DND-41 (cell line): ENCODE measurements around the gene PIAS1.
A peak's percentile ranks its signal among the peaks of the same experiment; 100 is the strongest.

Experiments used
- ATAC-seq: fragments of 200-7000 bp; cut with Tn5 transposase; 3 replicates; pipeline ENCODE4 v1.9.1; 2021; ENCODE audit warnings: low read depth; ENCODE audit not compliant: insufficient read depth
- DNase-seq: peaks from one replicate; pipeline ENCODE4 v3.0.0-alpha.2; 2020
- H2AFZ ChIP-seq: 2 replicates; pipeline ENCODE4 v1.6.0; 2012; ENCODE audit warnings: low read depth, low read length
- H3K27ac ChIP-seq: 2 replicates; pipeline ENCODE4 v1.5.1; 2012; ENCODE audit warnings: low read length, inconsistent platforms
- H3K27me3 ChIP-seq: fragments of 200-600 bp; sonication (generic); 2 replicates; pipeline ENCODE4 v1.6.0; 2012; ENCODE audit warnings: low read length, mild to moderate bottlenecking, inconsistent platforms; ENCODE audit not compliant: insufficient read depth, poor library complexity
- H3K36me3 ChIP-seq: 2 replicates; pipeline ENCODE4 v1.5.1; 2012; ENCODE audit warnings: low read length, inconsistent platforms; ENCODE audit not compliant: insufficient read depth
- H3K4me1 ChIP-seq: 2 replicates; pipeline ENCODE4 v1.5.1; 2012; ENCODE audit warnings: mild to moderate bottlenecking, low read length; ENCODE audit not compliant: insufficient read depth
- H3K4me2 ChIP-seq: 2 replicates; pipeline ENCODE4 v1.6.0; 2012; ENCODE audit warnings: mild to moderate bottlenecking, moderate library complexity, low read length, inconsistent platforms; ENCODE audit not compliant: insufficient read depth
- H3K4me3 ChIP-seq, 2 experiments: fragments of 200-600 bp in 1 of 2; shearing (Covaris generic) in 1 of 2; 2 replicates each; pipeline ENCODE4 v1.5.1; 2012 to 2016; ENCODE audit warnings: inconsistent platforms in 2 of 2, low read length in 2 of 2, mild to moderate bottlenecking in 2 of 2, low read depth in 1 of 2, moderate library complexity in 1 of 2
- H3K79me2 ChIP-seq: 2 replicates; pipeline ENCODE4 v1.6.0; 2012; ENCODE audit warnings: low read length, inconsistent platforms; ENCODE audit not compliant: insufficient read depth
- H3K9ac ChIP-seq: 2 replicates; pipeline ENCODE4 v1.6.0; 2012; ENCODE audit warnings: low read depth, mild to moderate bottlenecking, inconsistent platforms, low read length, moderate library complexity
- H3K9me3 ChIP-seq: 2 replicates; pipeline ENCODE4 v1.5.1; 2012; ENCODE audit warnings: low read length, moderate library complexity, mild to moderate bottlenecking, inconsistent platforms; ENCODE audit not compliant: insufficient read depth, severe bottlenecking
- H4K20me1 ChIP-seq: 2 replicates; pipeline ENCODE4 v1.6.0; 2012; ENCODE audit warnings: low read length; ENCODE audit not compliant: insufficient read depth
- EZH2 ChIP-seq: IDR thresholded peaks from 3 replicates; pipeline ENCODE4 v1.6.1; 2012; ENCODE audit warnings: borderline replicate concordance, low read depth, mild to moderate bottlenecking, moderate library complexity, low read length, inconsistent platforms; ENCODE audit not compliant: severe bottlenecking
- TF ChIP-seq, protein P1 (sequence below): IDR thresholded peaks from 2 replicates; pipeline ENCODE4 v1.5.1; 2012; ENCODE audit warnings: borderline replicate concordance, low read length, moderate library complexity, mild to moderate bottlenecking; ENCODE audit not compliant: poor library complexity, severe bottlenecking; ENCODE audit errors: extremely low read depth

The PIAS1 gene

DNA sequence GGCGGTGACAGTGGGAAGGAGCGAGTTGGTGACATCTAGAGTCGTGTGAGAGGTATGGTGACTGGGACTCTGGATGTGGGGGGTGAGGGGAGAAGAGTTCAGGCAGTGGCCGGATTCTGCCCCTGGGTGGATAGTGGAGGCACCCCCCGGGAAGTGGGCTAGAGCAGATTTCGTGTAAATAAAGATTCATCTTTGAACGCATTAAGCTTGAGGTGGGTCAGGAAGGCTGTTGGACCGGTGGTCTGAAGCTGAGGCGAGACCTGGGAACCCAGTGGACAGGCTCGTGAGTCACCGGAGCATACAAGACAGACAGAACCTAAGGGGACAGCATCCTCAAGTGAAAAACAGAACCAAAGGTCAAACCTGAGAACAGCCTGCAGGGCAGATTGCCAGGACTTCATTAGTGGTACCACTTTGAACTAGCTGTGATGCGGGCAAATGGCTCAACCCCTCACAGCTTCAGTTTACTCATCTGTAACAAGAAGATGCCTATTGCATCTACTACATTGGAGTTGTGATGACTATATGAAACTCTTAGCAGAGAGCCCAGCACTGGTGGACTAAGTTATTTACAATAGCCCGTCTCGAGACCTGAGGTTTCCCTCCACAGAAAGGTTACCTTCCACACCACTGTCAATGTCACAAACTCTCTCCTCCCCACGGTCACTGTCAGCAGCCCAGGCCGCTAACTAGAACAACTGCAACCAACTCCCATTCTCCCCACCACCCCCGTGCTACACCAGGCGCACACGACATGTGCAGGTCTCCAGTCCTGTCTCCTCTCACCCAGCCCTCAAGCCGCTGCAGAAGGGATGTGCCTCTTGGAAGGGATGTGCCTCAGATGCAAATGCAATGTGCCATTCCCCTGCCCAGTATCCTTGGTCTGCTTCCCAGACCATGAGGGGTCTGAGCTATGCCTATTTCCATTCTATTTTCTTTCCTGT, 176.3 kb downstream of the PIAS1 start:
- H3K4me1 ChIP-seq, result peaks cover 42% of the 10 kb centered on the region
- peak overlapping the region; percentile 86 for H2AFZ ChIP-seq
- no peak for TF ChIP-seq EZH2
- TF ChIP-seq, protein P1, sequence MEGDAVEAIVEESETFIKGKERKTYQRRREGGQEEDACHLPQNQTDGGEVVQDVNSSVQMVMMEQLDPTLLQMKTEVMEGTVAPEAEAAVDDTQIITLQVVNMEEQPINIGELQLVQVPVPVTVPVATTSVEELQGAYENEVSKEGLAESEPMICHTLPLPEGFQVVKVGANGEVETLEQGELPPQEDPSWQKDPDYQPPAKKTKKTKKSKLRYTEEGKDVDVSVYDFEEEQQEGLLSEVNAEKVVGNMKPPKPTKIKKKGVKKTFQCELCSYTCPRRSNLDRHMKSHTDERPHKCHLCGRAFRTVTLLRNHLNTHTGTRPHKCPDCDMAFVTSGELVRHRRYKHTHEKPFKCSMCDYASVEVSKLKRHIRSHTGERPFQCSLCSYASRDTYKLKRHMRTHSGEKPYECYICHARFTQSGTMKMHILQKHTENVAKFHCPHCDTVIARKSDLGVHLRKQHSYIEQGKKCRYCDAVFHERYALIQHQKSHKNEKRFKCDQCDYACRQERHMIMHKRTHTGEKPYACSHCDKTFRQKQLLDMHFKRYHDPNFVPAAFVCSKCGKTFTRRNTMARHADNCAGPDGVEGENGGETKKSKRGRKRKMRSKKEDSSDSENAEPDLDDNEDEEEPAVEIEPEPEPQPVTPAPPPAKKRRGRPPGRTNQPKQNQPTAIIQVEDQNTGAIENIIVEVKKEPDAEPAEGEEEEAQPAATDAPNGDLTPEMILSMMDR, result peak; percentile 56
- H3K27ac ChIP-seq, result peak overlapping the region; percentile 92
- H3K79me2 ChIP-seq, result peaks cover 37% of the 10 kb centered on the region
- DNase-seq, result no peak
- peak overlapping the region; percentile 80 for H3K4me2 ChIP-seq
- peaks cover 11% of the 10 kb centered on the region; the same call in 1 of the 2 replicates for H4K20me1 ChIP-seq
- no peaks in the 10 kb centered on the region for H3K9me3 ChIP-seq
- no peaks in the 10 kb centered on the region; the same call in 1 of the 2 replicates for H3K36me3 ChIP-seq
- no peak for ATAC-seq
- peak overlapping the region; percentile 34 to 67; a peak in 3 of 4 replicates for H3K4me3 ChIP-seq
- no peaks in the 10 kb centered on the region for H3K27me3 ChIP-seq
- H3K9ac ChIP-seq, result peak overlapping the region; percentile 93

- no peak overlapping the region for H3K4me3 ChIP-seq
Observed at GRCh38 chr15:68231102-68231818, 177.1 kb downstream of the PIAS1 start.

GRCh38 chr15:68232449-68232848, 178.3 kb downstream of the PIAS1 start:
- ATAC-seq (no peak), DNase-seq (no peak)
- Histone ChIP-seq H3K9me3 (no peaks in the 10 kb centered on the region), H3K27me3 (no peaks in the 10 kb centered on the region), H3K4me3 (no peak overlapping the region), H2AFZ (no peak overlapping the region), H3K79me2 (peaks cover 17% of the 10 kb centered on the region), H3K36me3 (no peaks in the 10 kb centered on the region; the same call in 1 of the 2 replicates), H3K27ac (no peak overlapping the region), H3K9ac (no peak overlapping the region), H3K4me2 (no peak overlapping the region), H3K4me1 (peaks cover 26% of the 10 kb centered on the region), H4K20me1 (peaks cover 8% of the 10 kb centered on the region; the same call in 1 of the 2 replicates)
- no peak for TF ChIP-seq EZH2
- TF ChIP-seq, protein P1, result no peak

More at GRCh38 chr15:68231102-68231818, 177.1 kb downstream of the PIAS1 start:
- Histone ChIP-seq H3K79me2 (peaks cover 29% of the 10 kb centered on the region), H3K9ac (no peak overlapping the region), H3K4me2 (no peak overlapping the region), H3K36me3 (no peaks in the 10 kb centered on the region; the same call in 1 of the 2 replicates), H4K20me1 (peaks cover 11% of the 10 kb centered on the region; the same call in 1 of the 2 replicates), H2AFZ (no peak overlapping the region), H3K9me3 (no peaks in the 10 kb centered on the region), H3K4me1 (peaks cover 34% of the 10 kb centered on the region), H3K27ac (no peak overlapping the region), H3K27me3 (no peaks in the 10 kb centered on the region)
- TF ChIP-seq EZH2, result no peak
- TF ChIP-seq, protein P1, result no peak
- DNase-seq (no peak), ATAC-seq (no peak)
